ENCODE data around the gene IL4I1. TPM values are rescaled to one million over a fixed set of nuclear protein-coding genes. Genes with fewer than 3 reads are reported as not detected.

IL4I1 gene
- total RNA-seq, 1 donor from 2014 or later = 0.35 TPM

DNA sequence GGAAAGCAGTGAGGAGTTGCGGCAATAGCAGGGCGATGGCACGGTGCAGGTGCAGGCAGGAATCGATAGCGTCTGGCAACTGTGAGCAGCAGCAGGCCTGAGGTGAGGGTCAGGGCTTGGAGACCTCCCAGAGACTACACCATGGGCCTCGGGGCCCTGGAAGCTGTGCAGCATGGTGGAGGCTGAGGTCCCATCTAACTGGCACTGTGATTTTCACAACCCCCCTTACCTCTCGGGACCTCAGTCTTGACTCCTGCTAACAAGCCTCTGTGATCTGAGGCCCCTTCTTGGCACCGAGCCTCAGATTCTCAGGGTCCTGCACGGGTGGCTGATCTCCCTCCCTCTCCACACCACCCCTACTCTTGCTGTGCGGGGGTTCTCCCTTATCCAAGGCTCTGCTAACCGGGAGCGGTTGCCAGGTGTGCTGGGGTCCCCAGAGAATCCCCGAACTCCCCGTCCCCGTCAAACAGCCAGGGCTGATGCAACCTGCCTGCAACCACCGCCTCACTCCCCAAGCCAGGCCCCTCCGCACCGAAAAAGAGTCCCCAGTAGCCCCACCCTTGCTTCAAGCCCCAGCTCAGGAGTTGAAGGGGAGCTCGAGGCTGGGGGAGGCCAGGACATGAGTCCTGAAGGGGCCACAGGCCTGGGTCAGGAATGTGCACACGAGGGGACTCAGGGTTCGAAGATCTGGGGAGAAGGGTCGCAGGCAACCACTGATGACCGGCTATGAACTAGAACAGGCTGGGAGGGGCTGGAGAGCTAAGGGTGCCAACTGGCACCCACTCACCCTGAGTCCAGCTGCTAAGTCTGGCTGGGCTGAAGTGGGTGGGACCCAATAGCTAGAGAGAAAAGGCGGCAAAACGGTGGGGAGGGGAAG is 27.6 kb upstream of the IL4I1 start:
- DNase-seq (ENCODE audit: low read depth) = no peak

DNA sequence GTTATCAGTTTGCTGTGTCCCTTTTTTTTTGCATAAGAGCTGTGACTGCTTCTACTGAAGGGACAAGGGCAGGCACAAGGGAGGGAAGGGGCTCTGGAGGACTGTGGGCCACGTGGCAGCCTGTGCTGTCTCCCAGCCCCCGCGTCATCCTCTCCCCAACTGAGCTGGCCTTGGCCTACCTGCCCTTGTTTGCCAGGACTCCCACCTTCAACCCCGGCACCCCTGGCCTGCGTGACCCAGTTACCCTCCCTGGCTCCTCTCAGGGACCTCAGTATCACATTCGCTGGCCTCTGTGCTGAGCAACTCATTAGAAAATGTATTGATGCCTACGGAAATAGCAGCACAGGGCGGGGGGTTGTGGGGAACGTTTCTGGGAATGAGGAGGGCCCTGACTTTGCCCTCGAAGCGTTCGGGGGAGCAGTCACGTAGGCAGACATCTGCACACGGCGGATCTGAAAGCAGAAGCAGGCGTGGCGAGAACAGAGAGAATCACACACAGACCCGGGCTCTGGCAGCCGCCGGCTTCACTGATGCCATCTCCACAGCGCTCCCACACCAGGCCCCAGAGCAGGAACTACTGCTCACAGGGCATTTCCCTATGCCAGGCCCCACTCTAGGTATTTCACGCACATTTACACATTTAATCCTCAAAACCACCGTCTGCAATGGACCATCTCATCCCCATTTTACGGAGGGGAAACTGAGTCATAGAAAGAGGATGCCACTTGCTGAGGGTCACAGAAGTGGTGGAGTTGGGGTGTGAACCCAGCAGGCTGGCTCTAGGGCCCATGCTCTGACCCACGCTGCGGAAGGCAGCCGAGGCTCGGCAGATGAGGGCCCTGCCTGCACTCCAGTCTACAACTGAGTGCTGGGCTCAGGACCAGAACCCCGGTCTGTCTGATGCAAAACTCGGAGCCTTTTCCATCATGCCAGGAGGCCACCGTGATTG is 26.6 kb upstream of the IL4I1 start:
- no peak for DNase-seq (ENCODE audit: low read depth)

DNA sequence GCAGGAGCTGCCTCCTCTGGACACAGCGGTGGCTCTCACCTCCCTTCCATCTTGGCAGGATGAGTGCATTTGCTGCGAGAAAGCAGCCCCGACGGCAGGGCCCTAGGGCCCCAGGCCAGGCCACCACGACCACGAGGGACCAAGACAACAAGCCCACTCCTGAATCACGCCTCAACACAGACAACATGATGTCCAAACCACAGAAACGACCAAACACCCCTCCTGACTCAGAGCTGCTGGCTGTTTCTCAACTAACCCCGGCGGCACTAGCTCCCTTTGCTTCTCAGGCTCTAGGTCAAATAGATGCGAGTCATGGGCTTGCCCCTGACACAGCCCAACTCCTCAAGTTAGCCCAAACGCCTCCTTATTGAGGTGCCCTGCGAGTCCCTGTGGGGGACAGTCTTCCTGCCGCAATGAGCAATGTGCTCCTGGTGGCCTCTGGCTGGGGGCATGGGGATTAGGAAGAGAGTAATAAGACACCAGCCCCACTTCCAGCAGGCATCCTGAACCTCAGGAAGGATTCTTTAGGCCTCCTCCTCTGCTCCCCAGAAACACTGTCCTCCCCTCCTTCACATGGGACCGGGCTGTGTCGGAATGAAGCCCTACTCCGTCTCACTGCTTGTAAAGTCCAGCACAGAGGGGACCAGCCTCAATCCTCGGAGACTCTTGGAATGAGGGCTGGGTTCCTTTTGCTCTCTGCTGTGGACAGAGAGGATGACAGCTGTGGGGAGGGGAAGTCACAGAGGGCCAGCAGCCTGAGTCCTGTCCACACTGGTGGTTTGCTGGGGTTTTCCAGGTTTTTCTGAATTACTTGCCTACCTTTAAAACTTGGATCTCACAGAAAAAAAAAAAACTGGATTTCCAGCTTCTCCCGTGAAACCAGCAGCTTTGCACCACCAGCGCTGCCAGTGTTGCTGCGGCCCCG is 25.4 kb upstream of the IL4I1 start:
- DNase-seq (ENCODE audit: low read depth) = peak; percentile 78

DNA sequence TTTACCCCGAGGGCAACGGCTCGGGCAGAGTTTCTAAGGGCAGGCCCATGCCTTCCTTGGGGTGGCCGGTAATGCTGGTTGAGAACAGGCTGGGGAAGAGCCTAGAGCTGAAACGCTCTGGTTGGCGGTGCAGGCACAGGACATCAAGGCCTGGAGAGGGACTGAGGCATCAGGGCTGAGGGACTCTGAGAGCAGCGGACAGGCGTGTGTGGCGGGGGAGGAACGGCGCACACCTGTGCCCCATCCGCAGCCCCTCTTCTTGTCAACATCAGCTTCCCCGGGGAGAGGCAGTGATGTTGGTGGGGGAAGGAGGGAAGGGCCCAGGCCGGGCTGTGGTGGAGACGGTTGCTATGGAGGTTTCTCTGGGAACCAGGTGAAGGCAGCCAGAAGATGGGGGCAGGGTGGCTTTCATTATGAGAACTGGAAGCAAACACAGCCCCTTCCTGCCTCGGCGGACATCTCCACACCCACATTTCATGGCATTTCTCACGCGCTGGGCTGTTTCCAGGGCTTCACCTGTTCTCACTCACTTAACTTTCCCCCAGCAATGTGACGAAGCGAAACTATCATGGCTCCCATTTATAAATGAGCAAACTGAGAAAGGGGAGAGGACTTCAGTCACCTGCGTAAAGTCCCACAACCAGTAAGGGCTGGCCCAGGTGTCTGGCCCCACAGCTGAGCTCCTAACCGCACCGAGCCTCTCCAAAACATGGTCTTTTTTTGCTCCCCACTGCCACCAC is 24.1 kb upstream of the IL4I1 start:
- DNase-seq (ENCODE audit: low read depth) = no peak

- DNase-seq (ENCODE audit: low read depth) = no peak
Measured at GRCh38 chr19:49918089-49918488, 21.4 kb upstream of the IL4I1 start.

DNA sequence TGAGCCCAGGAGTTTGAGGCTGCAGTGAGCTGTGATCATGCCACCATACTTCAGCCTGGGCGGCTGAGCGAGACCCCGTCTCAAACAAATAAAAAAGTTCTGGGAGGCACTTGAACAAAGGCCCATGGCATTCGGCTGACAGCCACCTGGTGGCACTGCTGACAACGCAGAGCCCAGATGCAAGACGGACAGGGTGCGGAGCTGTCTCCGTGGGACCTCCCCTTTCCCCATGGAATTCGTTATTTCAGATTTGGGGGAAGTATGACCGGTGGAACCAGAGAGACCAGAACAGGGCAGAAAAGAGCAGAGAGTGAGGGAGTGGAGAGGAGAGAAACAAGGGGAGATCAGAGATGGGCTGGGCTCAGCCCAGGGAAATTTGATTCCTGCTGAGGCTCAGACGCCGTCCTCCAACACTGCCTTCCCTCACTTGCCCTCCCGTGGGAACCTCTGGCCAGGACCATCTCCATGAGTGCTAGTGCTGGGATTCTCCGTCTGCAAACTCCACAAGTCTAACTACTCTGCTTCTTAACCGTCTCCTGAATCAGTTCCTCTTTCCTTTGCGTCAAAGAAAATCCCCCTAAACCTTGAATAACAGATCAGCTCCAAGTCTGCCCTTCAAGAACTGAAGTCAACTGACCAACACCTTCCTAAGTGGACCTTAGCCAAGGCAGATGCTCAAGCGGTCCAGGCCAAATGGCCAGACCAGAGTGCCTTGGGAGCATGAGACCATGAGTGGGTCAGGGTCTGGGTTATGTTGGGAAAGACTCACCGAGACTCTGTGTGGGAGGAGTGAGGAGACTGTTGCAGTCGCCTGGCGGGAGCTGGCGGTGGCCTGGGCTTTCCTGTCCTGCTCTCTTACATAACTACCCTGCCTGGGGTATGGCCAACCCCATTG is 20.4 kb upstream of the IL4I1 start:
- DNase-seq (ENCODE audit: low read depth) = no peak

GRCh38 chr19:49915271-49915670 is 18.6 kb upstream of the IL4I1 start:
- no peak for DNase-seq (ENCODE audit: low read depth)

GRCh38 chr19:49913720-49914119 is 17.0 kb upstream of the IL4I1 start:
- no peak for DNase-seq (ENCODE audit: low read depth)

DNA sequence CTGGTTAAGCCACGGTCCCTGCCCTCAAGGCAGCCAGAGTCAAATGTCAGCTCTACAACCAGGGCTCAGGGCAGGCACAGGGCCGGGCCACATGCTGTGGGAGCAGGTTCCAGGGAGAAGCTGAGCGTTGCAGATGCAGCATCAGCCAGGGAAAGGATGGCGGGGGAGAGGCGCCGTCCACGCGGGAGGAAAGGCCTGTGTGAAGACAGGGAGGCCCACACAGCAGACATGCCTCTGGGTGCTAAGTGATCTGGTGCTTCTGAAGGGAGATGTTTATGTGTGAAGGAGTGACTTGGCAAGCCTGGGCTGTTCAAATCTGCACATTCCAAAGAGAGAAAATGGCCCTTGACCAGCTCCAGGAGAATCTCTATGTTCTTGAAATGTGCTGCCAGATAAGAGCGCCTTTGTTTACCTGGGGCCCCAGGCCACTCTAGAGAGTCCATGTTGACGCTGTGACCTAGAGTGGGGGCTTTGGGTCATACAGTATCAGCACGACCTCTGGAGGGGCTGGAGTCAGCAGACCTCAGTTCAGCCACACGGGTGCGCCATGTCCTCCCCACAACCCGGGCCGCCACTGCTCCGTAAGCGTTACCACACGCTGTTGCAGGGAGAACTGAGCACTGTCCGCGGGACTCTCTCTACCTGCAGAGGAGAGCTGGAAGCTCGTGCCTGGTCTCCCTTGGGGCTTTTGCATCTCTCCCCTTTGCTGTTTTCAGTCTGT is 16.4 kb upstream of the IL4I1 start:
- DNase-seq (ENCODE audit: low read depth) = no peak

GRCh38 chr19:49911381-49912145 is 14.9 kb upstream of the IL4I1 start:
- no peak for DNase-seq (ENCODE audit: low read depth)

GRCh38 chr19:49910179-49910578 is 13.5 kb upstream of the IL4I1 start:
- no peak for DNase-seq (ENCODE audit: low read depth)

GRCh38 chr19:49908480-49909420 is 12.1 kb upstream of the IL4I1 start:
- DNase-seq (ENCODE audit: low read depth) = peak; percentile 52

GRCh38 chr19:49907745-49908446 is 11.2 kb upstream of the IL4I1 start:
- DNase-seq (ENCODE audit: low read depth) = no peak

DNA sequence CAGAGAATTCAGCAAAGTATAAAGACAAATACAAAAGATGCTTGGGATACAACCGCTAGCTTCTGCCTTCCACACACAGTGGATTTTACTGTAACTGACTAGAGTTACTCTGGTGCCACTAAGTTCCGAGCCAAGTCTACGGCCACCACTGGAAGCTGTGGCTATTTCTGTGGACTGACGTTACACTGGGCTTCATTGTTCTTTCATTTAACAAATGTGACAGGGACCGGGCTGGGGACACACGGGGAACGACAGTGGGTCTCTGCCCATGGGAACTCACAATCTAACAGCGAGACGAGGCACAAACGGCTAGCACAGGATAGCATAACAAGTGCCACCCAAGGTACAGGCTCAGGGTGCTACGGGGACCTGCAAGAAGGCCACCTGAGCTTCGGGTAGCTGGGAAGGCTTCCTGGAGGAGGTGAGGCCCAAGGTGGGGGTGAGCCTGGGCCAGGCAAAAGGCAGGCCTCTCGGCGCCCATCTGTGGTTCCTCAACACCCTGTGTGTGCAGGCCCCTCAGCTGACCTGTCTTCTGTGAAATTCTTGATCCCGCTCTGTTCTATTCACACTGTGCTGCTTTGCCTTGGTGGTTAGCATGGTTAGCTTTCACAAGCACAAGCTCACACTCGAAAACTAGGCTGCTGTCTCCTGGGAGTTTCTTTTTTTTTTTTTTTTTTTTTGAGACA is 10.3 kb upstream of the IL4I1 start:
- no peak for DNase-seq (ENCODE audit: low read depth)

GRCh38 chr19:49904136-49904535 is 7.4 kb upstream of the IL4I1 start:
- DNase-seq (ENCODE audit: low read depth) = no peak

All from myocyte (in vitro differentiated cells).